HG02943 (cell line): Measurements from ENCODE around the gene WBP1L.
A peak's percentile ranks its signal among the peaks of the same experiment; 100 is the strongest.
"Not testable (repeated sequence)": the region's sequence is repeated elsewhere in the genome, so short reads cannot be mapped to it uniquely, and the experiment has no call there.

Experiments used
- ATAC-seq: cut with Tn5 transposase; IDR thresholded peaks from one replicate; pipeline ENCODE4 v1.9.1; 2021; ENCODE audit warnings: mild to moderate bottlenecking, low read depth, moderate library complexity; ENCODE audit not compliant: unreplicated experiment

Gene WBP1L

GRCh38 chr10:102720775-102721301 is 22.9 kb upstream of the WBP1L start:
- no peak for ATAC-seq

GRCh38 chr10:102721954-102722353 is 21.8 kb upstream of the WBP1L start:
- no peak for ATAC-seq

GRCh38 chr10:102723989-102724388 is 19.8 kb upstream of the WBP1L start:
- ATAC-seq: no peak

- no peak for ATAC-seq
Measured at GRCh38 chr10:102726274-102726673, 17.5 kb upstream of the WBP1L start.

GRCh38 chr10:102727037-102727818 is 16.5 kb upstream of the WBP1L start:
- no peak for ATAC-seq

GRCh38 chr10:102729029-102730026 is 14.4 kb upstream of the WBP1L start:
- no peak for ATAC-seq

- no peak for ATAC-seq
Measured at GRCh38 chr10:102731222-102731800, 12.4 kb upstream of the WBP1L start.

GRCh38 chr10:102732661-102733060 is 11.1 kb upstream of the WBP1L start:
- ATAC-seq: no peak

GRCh38 chr10:102735065-102735562 is 8.6 kb upstream of the WBP1L start:
- no peak for ATAC-seq

GRCh38 chr10:102738692-102739121 is 5.0 kb upstream of the WBP1L start:
- ATAC-seq: no peak

- no peak for ATAC-seq
Measured at GRCh38 chr10:102740229-102740628, 3.5 kb upstream of the WBP1L start.

- no peak for ATAC-seq
Measured at GRCh38 chr10:102741726-102742237, 2.0 kb upstream of the WBP1L start.

GRCh38 chr10:102742313-102742712 is 1.4 kb upstream of the WBP1L start:
- not testable (repeated sequence) for ATAC-seq

- ATAC-seq: no peak
Measured at GRCh38 chr10:102743078-102743587, 615 bp upstream of the WBP1L start.

- peak; percentile 1 for ATAC-seq
Measured at GRCh38 chr10:102744374-102745051, 765 bp downstream of the WBP1L start.

GRCh38 chr10:102745157-102745556 is 1.4 kb downstream of the WBP1L start:
- ATAC-seq: no peak

GRCh38 chr10:102752266-102752930 is 8.7 kb downstream of the WBP1L start:
- ATAC-seq: no peak

- no peak for ATAC-seq
Measured at GRCh38 chr10:102752934-102753664, 9.4 kb downstream of the WBP1L start.
